CD4-positive, CD25-positive, alpha-beta regulatory T cell (primary cell): ENCODE results near the gene EIF4G3. TPM values are rescaled to one million over a fixed set of nuclear protein-coding genes. Genes with fewer than 3 reads are reported as not detected.
A peak's percentile ranks its signal among the peaks of the same experiment; 100 is the strongest.

Experiments used
- ATAC-seq, 2 donors: fragments of 150-1000 bp; cut with Tn5 transposase; one replicate each; pipeline ENCODE4 v1.10.0; 2021; ENCODE audit warnings: low read depth in 2 of 2, moderate number of reproducible peaks in 2 of 2, moderate library complexity in 1 of 2
- DNase-seq, 3 donors: peaks; one replicate each; pipeline versions ENCODE4 v3.0.0 to v3.0.0-alpha.2; 2012 to 2022; ENCODE audit warnings: mixed read lengths in 1 of 3
- H3K27ac ChIP-seq: one replicate; pipeline ENCODE4 v1.7.0; 2013; ENCODE audit warnings: mild to moderate bottlenecking, low read length; ENCODE audit not compliant: insufficient read depth, poor library complexity, severe bottlenecking
- H3K27me3 ChIP-seq: one replicate; pipeline ENCODE4 v1.7.0; 2013; ENCODE audit warnings: low read length; ENCODE audit not compliant: control insufficient read depth, insufficient read depth
- H3K36me3 ChIP-seq: one replicate; pipeline ENCODE4 v1.7.0; 2013; ENCODE audit warnings: mild to moderate bottlenecking, low read length, moderate library complexity; ENCODE audit not compliant: control insufficient read depth, insufficient read depth
- H3K4me1 ChIP-seq: 2 replicates; pipeline ENCODE4 v1.7.0; 2013; ENCODE audit warnings: mild to moderate bottlenecking, low read length; ENCODE audit not compliant: insufficient read depth, control insufficient read depth, poor library complexity, severe bottlenecking
- H3K4me3 ChIP-seq: one replicate; pipeline ENCODE4 v1.7.0; 2013; ENCODE audit warnings: low read depth, mild to moderate bottlenecking, low read length, moderate library complexity
- H3K9me3 ChIP-seq, 2 experiments: 1 replicate in 1 of 2; 2 replicates in 1 of 2; pipeline ENCODE4 v1.7.0; 2013; ENCODE audit warnings: low read length in 2 of 2, mild to moderate bottlenecking in 1 of 2, moderate library complexity in 1 of 2; ENCODE audit not compliant: control insufficient read depth in 2 of 2
- H3K27ac Mint-ChIP-seq, 3 donors: one replicate each; pipeline ENCODE4 v1.8.0; 2020 to 2022; ENCODE audit warnings: mild to moderate bottlenecking in 3 of 3, mixed read lengths in 3 of 3, moderate library complexity in 2 of 3
- H3K27me3 Mint-ChIP-seq: one replicate; pipeline ENCODE4 v1.8.0; 2022; ENCODE audit warnings: mild to moderate bottlenecking, mixed read lengths
- H3K36me3 Mint-ChIP-seq: one replicate; pipeline ENCODE4 v1.8.0; 2020; ENCODE audit warnings: mixed read lengths
- H3K4me1 Mint-ChIP-seq, 4 donors: one replicate each; pipeline ENCODE4 v1.8.0; 2020 to 2022; ENCODE audit warnings: mixed read lengths in 4 of 4, mild to moderate bottlenecking in 1 of 4
- H3K4me3 Mint-ChIP-seq, 4 donors: one replicate each; pipeline ENCODE4 v1.8.0; 2020 to 2022; ENCODE audit warnings: mild to moderate bottlenecking in 4 of 4, mixed read lengths in 4 of 4, moderate library complexity in 3 of 4
- H3K9me3 Mint-ChIP-seq, 7 donors: one replicate each; pipeline ENCODE4 v1.8.0; 2020 to 2022; ENCODE audit warnings: mixed read lengths in 7 of 7, mild to moderate bottlenecking in 3 of 7, moderate library complexity in 2 of 7
- polyA plus RNA-seq, 4 donors: library from polyadenylated mRNA; unstranded; fragments of 300-500 nt; fragmentation: Illumina TruSeq; gene quantifications; one replicate each; pipeline ENCODE4 v1.2.3, GENCODE V29; 2021
- total RNA-seq: library from RNA; stranded (reverse); gene quantifications from one replicate; pipeline ENCODE4 v1.2.3, GENCODE V29; 2022

The EIF4G3 gene, protein sequence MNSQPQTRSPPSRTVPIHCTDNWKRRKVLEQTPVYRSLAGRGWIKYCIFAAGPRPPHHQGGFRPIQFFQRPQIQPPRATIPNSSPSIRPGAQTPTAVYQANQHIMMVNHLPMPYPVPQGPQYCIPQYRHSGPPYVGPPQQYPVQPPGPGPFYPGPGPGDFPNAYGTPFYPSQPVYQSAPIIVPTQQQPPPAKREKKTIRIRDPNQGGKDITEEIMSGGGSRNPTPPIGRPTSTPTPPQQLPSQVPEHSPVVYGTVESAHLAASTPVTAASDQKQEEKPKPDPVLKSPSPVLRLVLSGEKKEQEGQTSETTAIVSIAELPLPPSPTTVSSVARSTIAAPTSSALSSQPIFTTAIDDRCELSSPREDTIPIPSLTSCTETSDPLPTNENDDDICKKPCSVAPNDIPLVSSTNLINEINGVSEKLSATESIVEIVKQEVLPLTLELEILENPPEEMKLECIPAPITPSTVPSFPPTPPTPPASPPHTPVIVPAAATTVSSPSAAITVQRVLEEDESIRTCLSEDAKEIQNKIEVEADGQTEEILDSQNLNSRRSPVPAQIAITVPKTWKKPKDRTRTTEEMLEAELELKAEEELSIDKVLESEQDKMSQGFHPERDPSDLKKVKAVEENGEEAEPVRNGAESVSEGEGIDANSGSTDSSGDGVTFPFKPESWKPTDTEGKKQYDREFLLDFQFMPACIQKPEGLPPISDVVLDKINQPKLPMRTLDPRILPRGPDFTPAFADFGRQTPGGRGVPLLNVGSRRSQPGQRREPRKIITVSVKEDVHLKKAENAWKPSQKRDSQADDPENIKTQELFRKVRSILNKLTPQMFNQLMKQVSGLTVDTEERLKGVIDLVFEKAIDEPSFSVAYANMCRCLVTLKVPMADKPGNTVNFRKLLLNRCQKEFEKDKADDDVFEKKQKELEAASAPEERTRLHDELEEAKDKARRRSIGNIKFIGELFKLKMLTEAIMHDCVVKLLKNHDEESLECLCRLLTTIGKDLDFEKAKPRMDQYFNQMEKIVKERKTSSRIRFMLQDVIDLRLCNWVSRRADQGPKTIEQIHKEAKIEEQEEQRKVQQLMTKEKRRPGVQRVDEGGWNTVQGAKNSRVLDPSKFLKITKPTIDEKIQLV (N-terminal part only)
- total RNA-seq: 34.4 TPM
- polyA plus RNA-seq: 1 to 10 TPM; 2.5 to 7.0 (median 5.0) TPM

DNA sequence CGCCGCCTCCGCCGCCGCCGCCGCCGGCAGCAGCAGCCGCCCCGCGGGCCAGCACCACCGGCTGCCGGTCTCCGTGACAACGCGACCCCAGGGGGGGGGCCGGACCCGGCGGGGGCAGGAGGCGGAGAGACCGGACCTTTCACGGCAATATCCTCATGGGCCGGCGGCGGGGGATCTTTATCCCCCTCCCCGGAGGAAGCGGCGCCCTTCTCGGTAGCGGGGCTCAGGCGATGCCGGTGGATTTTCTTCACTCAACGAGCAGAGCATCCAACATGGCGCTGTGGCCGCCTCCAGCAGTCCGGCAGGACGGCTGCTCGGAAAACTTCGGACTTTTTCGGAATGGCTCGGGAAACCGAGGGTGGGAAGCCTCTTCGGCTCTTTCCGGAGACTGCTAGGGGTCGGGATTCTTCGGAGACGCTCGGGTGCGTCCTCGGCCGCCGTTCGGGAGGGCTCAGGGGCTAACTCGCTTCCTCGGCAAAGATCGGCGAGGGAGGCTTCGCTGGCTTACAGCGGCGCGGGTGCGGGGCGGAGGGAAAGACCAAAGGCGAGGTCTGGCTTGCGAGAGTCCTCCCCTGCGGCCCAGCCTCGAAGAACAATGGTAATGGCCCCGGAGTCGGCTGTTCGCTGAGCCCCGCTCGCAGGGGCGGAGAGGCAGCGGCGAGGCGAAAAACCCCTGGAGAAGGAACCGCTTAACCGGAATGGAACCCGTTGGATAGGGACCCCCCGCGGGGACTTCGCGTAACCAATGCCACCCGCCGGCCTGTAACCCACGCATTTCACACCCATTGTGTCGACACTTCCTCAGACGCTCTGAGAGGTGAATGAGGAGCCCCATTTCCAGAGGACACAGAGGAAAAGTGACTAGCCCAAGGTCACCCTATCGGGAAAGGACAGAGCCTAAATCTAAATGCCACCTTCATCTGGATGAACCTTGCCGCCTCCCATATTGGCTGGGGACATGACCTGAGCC lies at the start of gene EIF4G3:
EIF4G3 (minus strand) TSS at position 312 of the 970 bp plus-strand sequence. CDS start 174,155 bp downstream, outside the sequence.
- Histone ChIP-seq H3K27me3 (no peaks in the 10 kb centered on the region), H3K36me3 (no peaks in the 10 kb centered on the region), H3K4me3 (peak within 1 kb of the TSS; percentile 58), H3K9me3 (no peaks in the 10 kb centered on the region), H3K4me1 (peaks cover 22% of the 10 kb centered on the region), H3K27ac (peak within 1 kb of the TSS; percentile 75)
- peaks cover 9% of the 10 kb centered on the region for H3K27me3 Mint-ChIP-seq
- peak within 1 kb of the TSS; percentile 92 to 96 (median 92) for H3K27ac Mint-ChIP-seq
- H3K9me3 Mint-ChIP-seq: no peaks in the 10 kb centered on the region
- H3K4me1 Mint-ChIP-seq: peaks cover 18 to 26% (median 19%) of the 10 kb centered on the region in 4 donors
- no peaks in the 10 kb centered on the region for H3K36me3 Mint-ChIP-seq
- DNase-seq (peak; percentile 97 to 100 (median 99)), ATAC-seq (peak; percentile 94 to 96)
- peak within 1 kb of the TSS; percentile 93 to 99 (median 96) for H3K4me3 Mint-ChIP-seq

GRCh38 chr1:21225065-21225464 lies 48.4 kb upstream of the EIF4G3 start:
- H3K9me3 Mint-ChIP-seq: peaks cover 0 to 1% (median 0%) of the 10 kb centered on the region in 7 donors
- H3K36me3 ChIP-seq: peaks cover 78% of the 10 kb centered on the region
- DNase-seq (no peak), ATAC-seq (no peak)
- no peak overlapping the region for H3K4me3 ChIP-seq
- no peak overlapping the region for H3K27ac Mint-ChIP-seq
- H3K4me1 ChIP-seq: no peaks in the 10 kb centered on the region
- H3K27ac ChIP-seq: no peak overlapping the region
- H3K36me3 Mint-ChIP-seq: peaks cover 39% of the 10 kb centered on the region
- no peaks in the 10 kb centered on the region for H3K27me3 Mint-ChIP-seq
- H3K9me3 ChIP-seq: no peaks in the 10 kb centered on the region
- no peak overlapping the region for H3K4me3 Mint-ChIP-seq
- no peaks in the 10 kb centered on the region for H3K27me3 ChIP-seq
- peaks cover 0 to 5% (median 0%) of the 10 kb centered on the region in 4 donors for H3K4me1 Mint-ChIP-seq

DNA sequence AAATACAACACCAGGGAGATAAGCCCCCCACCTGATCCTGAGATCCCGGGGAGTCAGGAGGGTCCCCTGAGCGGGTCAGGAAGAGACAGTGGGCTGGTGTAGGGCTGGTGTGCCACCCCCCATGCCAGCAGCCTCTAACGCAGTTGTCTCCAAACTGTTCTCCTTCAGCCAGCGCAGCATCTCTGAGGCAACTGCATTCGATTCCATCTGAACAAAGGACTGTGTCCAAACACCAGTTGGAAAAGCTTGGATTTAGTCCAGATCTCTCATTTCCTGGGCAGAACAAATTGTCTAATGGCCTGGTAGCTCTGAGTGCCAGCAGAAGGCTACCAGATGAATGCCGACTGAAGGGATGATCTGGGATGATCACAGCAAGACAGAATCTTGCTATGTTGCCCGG lies 44.1 kb upstream of the EIF4G3 start:
- H3K27me3 Mint-ChIP-seq: no peaks in the 10 kb centered on the region
- peaks cover 55% of the 10 kb centered on the region for H3K36me3 ChIP-seq
- H3K27me3 ChIP-seq: no peaks in the 10 kb centered on the region
- H3K27ac ChIP-seq: no peak overlapping the region
- H3K4me3 Mint-ChIP-seq: no peak overlapping the region
- H3K4me3 ChIP-seq: no peak overlapping the region
- no peaks in the 10 kb centered on the region for H3K4me1 ChIP-seq
- peaks cover 0 to 7% (median 2%) of the 10 kb centered on the region in 4 donors for H3K4me1 Mint-ChIP-seq
- H3K9me3 ChIP-seq: no peaks in the 10 kb centered on the region
- H3K27ac Mint-ChIP-seq: no peak overlapping the region
- no peak for ATAC-seq
- DNase-seq: no peak
- H3K9me3 Mint-ChIP-seq: peaks cover 0 to 1% (median 0%) of the 10 kb centered on the region in 7 donors
- H3K36me3 Mint-ChIP-seq: peaks cover 29% of the 10 kb centered on the region

- no peaks in the 10 kb centered on the region for H3K4me1 ChIP-seq
- peak overlapping the region in 1 of 3 donors; percentile 11 for H3K27ac Mint-ChIP-seq
Observed at GRCh38 chr1:21219674-21220073, 43.0 kb upstream of the EIF4G3 start.

GRCh38 chr1:21217812-21218596 lies 41.3 kb upstream of the EIF4G3 start:
- H3K4me3 ChIP-seq: no peak overlapping the region
- no peak overlapping the region for H3K4me3 Mint-ChIP-seq
- H3K27me3 ChIP-seq: no peaks in the 10 kb centered on the region
- peaks cover 35% of the 10 kb centered on the region for H3K36me3 ChIP-seq
- peaks cover 0 to 7% (median 2%) of the 10 kb centered on the region in 4 donors for H3K4me1 Mint-ChIP-seq
- H3K27ac Mint-ChIP-seq: peak overlapping the region in 1 of 3 donors; percentile 5
- no peak overlapping the region for H3K27ac ChIP-seq
- H3K36me3 Mint-ChIP-seq: peaks cover 15% of the 10 kb centered on the region
- peaks cover 0 to 1% (median 0%) of the 10 kb centered on the region in 7 donors for H3K9me3 Mint-ChIP-seq
- no peaks in the 10 kb centered on the region for H3K9me3 ChIP-seq
- ATAC-seq: peak; percentile 18 to 26
- peak in 2 of 3 donors; percentile 12 to 26 for DNase-seq
- no peaks in the 10 kb centered on the region for H3K27me3 Mint-ChIP-seq
- H3K4me1 ChIP-seq: no peaks in the 10 kb centered on the region

More at GRCh38 chr1:21219674-21220073, 43.0 kb upstream of the EIF4G3 start:
- Mint-ChIP-seq H3K27me3 (no peaks in the 10 kb centered on the region), H3K4me1 (peaks cover 0 to 7% (median 2%) of the 10 kb centered on the region in 4 donors), H3K4me3 (no peak overlapping the region), H3K9me3 (peaks cover 0 to 1% (median 0%) of the 10 kb centered on the region in 7 donors), H3K36me3 (peaks cover 25% of the 10 kb centered on the region)
- no peaks in the 10 kb centered on the region for H3K9me3 ChIP-seq
- no peak for ATAC-seq
- H3K4me3 ChIP-seq: no peak overlapping the region
- no peak overlapping the region for H3K27ac ChIP-seq
- H3K27me3 ChIP-seq: no peaks in the 10 kb centered on the region
- H3K36me3 ChIP-seq: peaks cover 47% of the 10 kb centered on the region
- DNase-seq: no peak
